Activated naive CD8-positive, alpha-beta T cell treated with anti-CD3 and anti-CD28 coated beads for 36 hours (primary cell): Measurements from ENCODE around the gene TMEM63B. TPM values are rescaled to one million over a fixed set of nuclear protein-coding genes. Genes with fewer than 3 reads are reported as not detected.
"Not testable (repeated sequence)": the region's sequence is repeated elsewhere in the genome, so short reads cannot be mapped to it uniquely, and the experiment has no call there.

Source experiments
- DNase-seq: peaks from one replicate; pipeline ENCODE4 v3.0.0; 2021
- H3K27ac Mint-ChIP-seq: one replicate; pipeline ENCODE4 v1.8.0; 2022; ENCODE audit warnings: mild to moderate bottlenecking, moderate library complexity, mixed read lengths
- H3K27me3 Mint-ChIP-seq: one replicate; pipeline ENCODE4 v1.8.0; 2022; ENCODE audit warnings: mild to moderate bottlenecking, mixed read lengths
- H3K36me3 Mint-ChIP-seq: one replicate; pipeline ENCODE4 v1.8.0; 2021; ENCODE audit warnings: mild to moderate bottlenecking, mixed read lengths
- H3K4me1 Mint-ChIP-seq: one replicate; pipeline ENCODE4 v1.8.0; 2021; ENCODE audit warnings: mixed read lengths
- H3K4me3 Mint-ChIP-seq: one replicate; pipeline ENCODE4 v1.8.0; 2022; ENCODE audit warnings: mild to moderate bottlenecking, moderate library complexity, mixed read lengths
- H3K9me3 Mint-ChIP-seq: one replicate; pipeline ENCODE4 v1.8.0; 2022; ENCODE audit warnings: mixed read lengths
- total RNA-seq, 2 experiments: library from RNA; stranded (reverse); gene quantifications; one replicate each; pipeline ENCODE4 v1.2.3, GENCODE V29; 2021

Gene TMEM63B
- total RNA-seq, 2 experiments from 2014 or later, result 11.7 to 12.1 TPM

- H3K4me1 Mint-ChIP-seq, result peaks cover 2% of the 10 kb centered on the region
- H3K4me3 Mint-ChIP-seq, result no peak overlapping the region
- DNase-seq, result no peak
- no peaks in the 10 kb centered on the region for H3K36me3 Mint-ChIP-seq
- H3K9me3 Mint-ChIP-seq, result no peaks in the 10 kb centered on the region
- H3K27me3 Mint-ChIP-seq, result no peaks in the 10 kb centered on the region
- no peak overlapping the region for H3K27ac Mint-ChIP-seq
Observed at GRCh38 chr6:44192428-44193041, 65.2 kb downstream of the TMEM63B start.

- DNase-seq, result no peak
- Mint-ChIP-seq H3K27me3 (no peaks in the 10 kb centered on the region), H3K4me1 (peaks cover 2% of the 10 kb centered on the region), H3K4me3 (no peak overlapping the region), H3K36me3 (no peaks in the 10 kb centered on the region), H3K9me3 (no peaks in the 10 kb centered on the region), H3K27ac (no peak overlapping the region)
Observed at GRCh38 chr6:44193307-44193910, 66.1 kb downstream of the TMEM63B start.

DNA sequence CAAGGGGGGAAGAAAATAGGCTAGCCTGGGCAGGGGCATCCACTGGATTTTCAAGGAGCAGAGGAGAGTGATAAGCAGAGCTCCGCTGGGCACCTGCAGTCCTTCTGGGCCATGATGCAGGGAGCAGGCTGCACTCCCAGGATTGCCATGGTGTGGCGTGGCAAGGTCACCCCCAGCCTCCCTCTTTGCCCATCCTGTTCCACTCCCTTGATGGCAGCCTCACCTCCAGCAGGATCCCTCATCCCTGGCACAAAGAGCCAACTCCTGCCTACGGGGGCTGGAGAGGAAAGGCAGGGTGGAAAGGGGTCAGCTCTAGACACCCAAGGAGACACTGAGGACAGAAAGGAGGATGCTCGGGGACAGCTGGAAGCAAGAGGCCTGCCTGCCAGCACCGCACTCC lies 67.0 kb downstream of the TMEM63B start:
- Mint-ChIP-seq H3K27ac (no peak overlapping the region), H3K4me1 (peaks cover 2% of the 10 kb centered on the region), H3K4me3 (no peak overlapping the region), H3K9me3 (no peaks in the 10 kb centered on the region), H3K36me3 (no peaks in the 10 kb centered on the region), H3K27me3 (no peaks in the 10 kb centered on the region)
- no peak for DNase-seq

DNA sequence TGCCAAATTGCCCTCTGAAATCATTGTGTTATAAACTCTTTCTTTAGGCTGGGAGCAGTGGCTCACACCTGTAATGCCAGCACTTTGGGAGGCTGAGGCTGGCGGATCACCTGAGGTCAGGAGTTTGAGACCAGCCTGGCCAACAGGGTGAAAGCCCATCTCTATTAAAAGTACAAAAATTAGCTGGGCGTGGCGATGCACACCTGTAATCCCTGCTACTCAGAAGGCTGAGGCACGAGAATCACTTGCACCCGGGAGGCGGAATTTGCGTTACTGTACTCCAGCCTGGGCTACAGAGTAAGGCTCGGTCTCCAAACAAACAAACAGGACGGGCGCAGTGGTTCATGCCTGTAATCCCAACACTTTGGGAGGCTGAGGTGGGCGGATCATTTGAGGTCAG lies 69.0 kb downstream of the TMEM63B start:
- DNase-seq, H3K36me3 Mint-ChIP-seq, H3K4me3 Mint-ChIP-seq, H3K27me3 Mint-ChIP-seq, H3K4me1 Mint-ChIP-seq, H3K9me3 Mint-ChIP-seq, H3K27ac Mint-ChIP-seq: not testable (repeated sequence)

DNA sequence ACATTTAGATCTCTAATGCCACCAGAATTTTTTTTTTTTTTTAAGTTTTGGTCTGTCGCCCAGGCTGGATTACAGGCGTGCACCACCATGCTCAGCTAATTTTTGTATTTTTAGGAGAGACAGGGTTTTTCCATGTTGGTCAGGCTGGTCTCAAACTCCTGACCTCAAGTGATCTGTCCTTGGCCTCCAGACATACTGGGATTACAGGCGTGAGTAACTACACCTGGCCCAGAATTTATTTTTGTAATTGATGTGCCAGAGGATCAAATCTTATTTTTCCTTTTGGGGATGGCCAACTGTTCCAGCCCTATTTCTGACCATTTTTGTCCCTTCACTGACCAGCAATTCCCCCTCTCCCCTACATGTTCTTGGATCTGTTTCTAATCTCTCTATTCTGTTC lies 71.3 kb downstream of the TMEM63B start:
- H3K4me3 Mint-ChIP-seq, result no peak overlapping the region
- no peaks in the 10 kb centered on the region for H3K36me3 Mint-ChIP-seq
- no peaks in the 10 kb centered on the region for H3K9me3 Mint-ChIP-seq

DNA sequence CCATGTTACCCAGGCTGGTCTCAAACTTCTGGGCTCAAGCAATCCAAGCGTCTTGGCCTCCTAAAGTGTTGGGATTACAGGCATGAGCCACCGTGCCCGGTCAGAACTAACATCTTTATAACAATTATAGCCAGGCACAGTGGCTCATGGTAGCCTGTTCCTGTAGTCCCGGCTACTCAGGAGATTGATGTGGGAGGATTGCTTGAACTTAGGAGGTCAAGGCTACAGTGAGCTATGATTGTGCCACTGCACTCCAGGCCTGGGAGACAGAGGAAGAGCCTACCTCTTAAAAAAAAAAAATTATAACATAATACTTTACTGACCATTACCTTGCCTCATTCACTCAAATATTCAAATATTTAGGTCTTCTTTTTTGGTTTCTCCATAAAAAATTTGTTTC lies 72.5 kb downstream of the TMEM63B start:
- Mint-ChIP-seq H3K4me3 (no peak overlapping the region), H3K4me1 (no peaks in the 10 kb centered on the region), H3K9me3 (no peaks in the 10 kb centered on the region), H3K27me3 (no peaks in the 10 kb centered on the region), H3K36me3 (no peaks in the 10 kb centered on the region), H3K27ac (no peak overlapping the region)
- DNase-seq, result no peak

More for the DNA sequence above, 71.3 kb downstream of the TMEM63B start:
- no peaks in the 10 kb centered on the region for H3K27me3 Mint-ChIP-seq
- H3K4me1 Mint-ChIP-seq, result no peaks in the 10 kb centered on the region
- no peak overlapping the region for H3K27ac Mint-ChIP-seq
- no peak for DNase-seq

DNA sequence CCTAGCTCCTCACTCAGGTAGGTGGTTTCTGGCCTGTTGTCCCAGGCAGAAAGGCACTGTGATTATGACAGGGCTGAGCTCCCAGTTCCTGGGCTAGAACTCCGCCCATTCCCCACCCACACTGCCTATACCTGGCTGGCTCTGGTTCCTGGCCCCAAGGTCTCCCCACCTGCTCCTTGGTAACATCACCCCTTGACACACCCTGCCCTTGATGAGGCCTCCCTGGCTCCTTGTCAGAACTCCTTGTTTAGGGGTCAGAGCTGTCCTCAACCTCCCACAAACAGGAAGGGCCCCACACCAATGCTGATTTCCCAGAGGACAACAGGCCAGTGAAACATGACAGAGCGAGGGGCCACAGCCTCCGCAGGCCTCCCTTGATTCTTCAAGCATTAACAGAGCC lies 73.8 kb downstream of the TMEM63B start:
- no peaks in the 10 kb centered on the region for H3K27me3 Mint-ChIP-seq
- no peaks in the 10 kb centered on the region for H3K9me3 Mint-ChIP-seq
- H3K36me3 Mint-ChIP-seq, result no peaks in the 10 kb centered on the region
- DNase-seq, result no peak
- H3K4me1 Mint-ChIP-seq, result no peaks in the 10 kb centered on the region
- no peak overlapping the region for H3K4me3 Mint-ChIP-seq
- no peak overlapping the region for H3K27ac Mint-ChIP-seq

DNA sequence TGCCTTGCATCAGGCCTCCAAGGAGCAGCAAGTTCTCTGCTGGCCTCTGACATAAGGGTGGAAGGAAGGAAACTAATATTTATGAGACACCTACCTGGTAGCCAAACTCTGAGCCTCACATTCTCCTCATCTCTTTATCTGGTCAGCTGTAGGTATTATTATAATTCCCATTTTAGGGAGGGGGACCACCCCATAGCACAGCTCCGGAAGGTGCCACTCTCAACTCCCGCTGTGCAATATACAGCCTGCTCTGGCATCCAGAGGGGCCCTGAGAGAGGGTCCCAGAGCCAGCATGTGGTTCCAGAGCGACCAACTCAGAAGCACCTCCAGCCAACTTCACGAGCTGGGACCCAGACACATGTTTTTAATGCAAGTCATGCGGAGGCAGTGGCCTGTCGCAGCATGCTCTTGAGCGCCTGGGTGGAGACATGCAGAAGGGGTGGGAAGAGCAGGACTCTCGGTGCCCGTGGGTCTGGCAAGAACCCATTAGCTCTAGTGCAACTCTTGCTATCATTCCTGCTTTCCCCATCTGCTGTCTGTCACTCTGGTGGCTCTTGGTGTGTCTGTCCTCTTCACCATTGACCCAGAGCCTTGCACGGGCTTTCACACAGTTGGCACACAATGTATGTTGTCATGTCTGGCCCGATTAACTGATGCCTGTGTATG lies 74.4 kb downstream of the TMEM63B start:
- H3K27me3 Mint-ChIP-seq, result no peaks in the 10 kb centered on the region

DNA sequence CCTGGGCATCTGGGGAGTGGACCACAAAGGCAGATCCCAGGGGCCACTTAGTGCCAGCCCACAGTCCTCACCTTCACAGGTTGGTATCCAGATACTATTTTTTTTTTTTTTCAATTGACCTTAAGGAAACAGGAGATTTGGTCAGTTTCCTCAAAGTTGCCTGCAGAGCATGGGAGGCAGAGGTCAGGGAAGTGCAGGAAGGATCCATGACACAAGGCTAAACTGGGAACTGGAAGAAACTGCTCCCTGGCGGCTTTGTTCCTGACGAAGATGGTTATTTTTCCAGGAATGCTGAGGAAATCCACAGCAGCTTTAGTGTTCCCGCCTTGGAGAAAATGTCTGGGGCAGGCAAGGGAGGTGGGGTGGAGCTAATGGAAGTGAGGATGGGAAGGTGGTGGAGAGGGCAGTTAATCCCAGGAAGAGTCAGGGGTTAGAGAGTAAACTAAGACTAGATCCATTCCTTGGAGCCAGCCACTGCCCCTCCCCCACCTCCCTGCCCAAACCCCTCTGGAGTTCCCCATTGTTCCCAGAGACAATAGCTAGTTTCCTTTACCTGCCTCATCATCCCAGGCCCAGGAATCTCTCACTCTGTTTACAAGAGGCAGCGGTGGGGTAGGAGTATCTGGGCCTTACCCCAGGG lies 75.1 kb downstream of the TMEM63B start:
- no peaks in the 10 kb centered on the region for H3K4me1 Mint-ChIP-seq
- H3K4me3 Mint-ChIP-seq, result no peak overlapping the region
- H3K27me3 Mint-ChIP-seq, result no peaks in the 10 kb centered on the region
- DNase-seq, result no peak
- H3K27ac Mint-ChIP-seq, result no peak overlapping the region
- H3K9me3 Mint-ChIP-seq, result no peaks in the 10 kb centered on the region
- H3K36me3 Mint-ChIP-seq, result no peaks in the 10 kb centered on the region

More for the DNA sequence above, 74.4 kb downstream of the TMEM63B start:
- H3K4me1 Mint-ChIP-seq, result no peaks in the 10 kb centered on the region
- no peaks in the 10 kb centered on the region for H3K36me3 Mint-ChIP-seq
- H3K27ac Mint-ChIP-seq, result no peak overlapping the region
- DNase-seq, result no peak
- no peak overlapping the region for H3K4me3 Mint-ChIP-seq
- no peaks in the 10 kb centered on the region for H3K9me3 Mint-ChIP-seq

GRCh38 chr6:44202972-44203750 lies 75.8 kb downstream of the TMEM63B start:
- Mint-ChIP-seq H3K27ac (no peak overlapping the region), H3K4me1 (no peaks in the 10 kb centered on the region), H3K27me3 (no peaks in the 10 kb centered on the region), H3K9me3 (no peaks in the 10 kb centered on the region), H3K4me3 (no peak overlapping the region), H3K36me3 (no peaks in the 10 kb centered on the region)
- no peak for DNase-seq

GRCh38 chr6:44203955-44204354 lies 76.6 kb downstream of the TMEM63B start:
- Mint-ChIP-seq H3K4me3 (no peak overlapping the region), H3K36me3 (no peaks in the 10 kb centered on the region), H3K27ac (no peak overlapping the region), H3K9me3 (no peaks in the 10 kb centered on the region), H3K4me1 (no peaks in the 10 kb centered on the region), H3K27me3 (no peaks in the 10 kb centered on the region)
- no peak for DNase-seq

Other genes starting within 250 kb of the TMEM63B start
- 10 to 100 TPM; 58.5 to 60.8 TPM for gene MRPL14, start 102 bp upstream of the TMEM63B start, total RNA-seq
- under 1 TPM; 0.12 to 0.25 TPM for gene CAPN11, start 31.3 kb downstream of the TMEM63B start, total RNA-seq
- not detected for gene MYMX, start 89.4 kb downstream of the TMEM63B start, total RNA-seq
- gene SLC29A1, start 96.0 kb downstream of the TMEM63B start, total RNA-seq, result 100 to 1,000 TPM in 1 of 2 experiments, 10 to 100 TPM in 1; 92.5 to 102 TPM
- gene HSP90AB1, start 119.5 kb downstream of the TMEM63B start, total RNA-seq, result 1,000 to 10,000 TPM; 2,498 to 2,524 TPM
- gene SLC35B2, start 130.0 kb downstream of the TMEM63B start, total RNA-seq, result 10 to 100 TPM; 22.8 to 24.9 TPM
- 10 to 100 TPM; 22.7 to 24.8 TPM for gene NFKBIE, start 138.0 kb downstream of the TMEM63B start, total RNA-seq
- gene TMEM151B, start 142.9 kb downstream of the TMEM63B start, total RNA-seq, result not detected
- gene AARS2, start 185.8 kb downstream of the TMEM63B start, total RNA-seq, result 10 to 100 TPM; 20.5 to 22.0 TPM
- not detected for gene SPATS1, start 215.1 kb downstream of the TMEM63B start, total RNA-seq